H4 (cell line): Measurements from ENCODE around the gene RNH1. TPM values are rescaled to one million over a fixed set of nuclear protein-coding genes. Genes with fewer than 3 reads are reported as not detected.
A peak's percentile ranks its signal among the peaks of the same experiment; 100 is the strongest.
"Not testable (repeated sequence)": the region's sequence is repeated elsewhere in the genome, so short reads cannot be mapped to it uniquely, and the experiment has no call there.

Experiments used
- DNase-seq: peaks from one replicate; pipeline ENCODE4 v3.0.0-alpha.2; 2015; ENCODE audit warnings: low spot score
- total RNA-seq: library from RNA; depleted of rRNA; stranded (reverse); fragments of >200 nt; shearing (Covaris generic); gene quantifications from 2 replicates; pipeline ENCODE4 v1.2.3, GENCODE V29; 2014

The RNH1 gene
- total RNA-seq, 1 experiment from 2014 or later, result 150 TPM

DNA sequence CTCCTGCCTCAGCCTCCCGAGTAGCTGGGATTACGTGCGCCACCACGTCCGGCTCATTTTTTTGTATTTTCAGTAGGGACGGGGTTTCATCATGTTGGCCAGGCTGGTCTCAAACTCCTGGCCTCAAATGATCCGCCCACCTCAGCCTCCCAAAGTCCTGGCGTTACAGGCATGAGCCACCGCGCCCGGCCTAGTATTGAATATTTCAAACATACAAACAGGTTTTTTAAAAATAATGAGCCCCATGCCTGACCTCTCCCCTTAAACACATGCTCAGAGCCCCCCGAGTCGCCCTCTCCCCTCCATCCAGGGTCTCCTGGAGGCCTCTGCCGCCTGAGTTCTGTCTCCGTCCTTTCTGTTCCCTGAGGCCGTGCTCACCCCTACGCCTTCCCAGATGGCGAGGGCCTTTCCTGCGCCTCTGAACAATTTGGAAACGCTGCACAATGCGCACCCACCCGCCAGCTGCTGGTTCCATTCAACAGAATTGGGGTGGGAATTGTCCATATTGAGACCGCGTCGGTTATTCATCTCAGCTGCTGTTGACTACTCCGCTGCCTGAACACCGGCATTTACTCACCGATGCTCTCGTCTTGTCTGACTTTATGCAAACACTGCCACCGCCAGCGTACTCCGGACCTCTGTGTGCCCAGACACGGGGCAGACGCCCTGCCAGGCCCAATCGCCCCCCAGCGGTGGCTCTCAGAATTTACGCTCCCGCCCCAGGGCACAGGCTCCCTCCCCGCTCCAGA, 13.6 kb upstream of the RNH1 start:
- DNase-seq, result no peak

DNA sequence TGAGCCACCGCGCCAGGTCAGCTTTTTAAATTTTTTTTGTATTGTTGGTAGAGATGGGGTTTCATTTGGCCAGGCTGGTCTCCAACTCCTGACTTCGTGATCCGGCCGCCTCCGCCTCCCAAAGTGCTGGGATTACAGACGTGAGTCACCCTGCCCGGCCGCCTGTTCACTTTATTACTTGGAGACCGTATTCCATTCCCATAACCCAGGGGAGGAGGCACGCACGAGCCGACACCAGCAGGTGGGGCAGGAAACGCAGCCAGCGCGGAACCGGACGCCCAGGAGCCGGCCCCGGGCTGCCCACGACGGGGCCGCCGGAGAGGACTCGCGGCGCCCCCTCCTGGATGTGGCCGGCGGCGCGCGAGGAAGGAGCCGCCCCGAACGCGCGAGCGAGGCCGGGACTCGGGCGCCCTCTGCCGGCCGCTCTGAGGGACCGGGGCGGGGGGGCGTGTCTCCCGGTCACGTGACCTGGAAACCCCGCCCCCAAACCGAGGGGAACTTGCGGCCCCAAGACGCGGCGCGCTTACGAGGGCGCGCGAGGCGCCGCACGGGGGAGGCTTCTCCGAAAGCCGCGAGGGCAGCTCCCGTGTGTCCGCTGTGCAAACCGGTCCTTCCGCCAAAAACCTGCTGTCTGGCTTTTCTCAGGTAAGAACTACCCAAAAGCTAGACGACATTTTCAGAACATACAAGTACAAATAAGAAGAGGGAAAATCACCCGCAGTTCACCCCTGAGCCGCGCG, 11.6 kb upstream of the RNH1 start:
- DNase-seq, result peak; percentile 97

GRCh38 chr11:516918-517685, 10.1 kb upstream of the RNH1 start:
- DNase-seq, result not testable (repeated sequence)

- DNase-seq, result no peak
Measured at GRCh38 chr11:516400-516799, 9.4 kb upstream of the RNH1 start.

GRCh38 chr11:515131-515530, 8.1 kb upstream of the RNH1 start:
- DNase-seq, result no peak

- DNase-seq, result no peak
Measured at GRCh38 chr11:514606-515005, 7.6 kb upstream of the RNH1 start.

GRCh38 chr11:512761-513595, 5.9 kb upstream of the RNH1 start:
- DNase-seq, result no peak

DNA sequence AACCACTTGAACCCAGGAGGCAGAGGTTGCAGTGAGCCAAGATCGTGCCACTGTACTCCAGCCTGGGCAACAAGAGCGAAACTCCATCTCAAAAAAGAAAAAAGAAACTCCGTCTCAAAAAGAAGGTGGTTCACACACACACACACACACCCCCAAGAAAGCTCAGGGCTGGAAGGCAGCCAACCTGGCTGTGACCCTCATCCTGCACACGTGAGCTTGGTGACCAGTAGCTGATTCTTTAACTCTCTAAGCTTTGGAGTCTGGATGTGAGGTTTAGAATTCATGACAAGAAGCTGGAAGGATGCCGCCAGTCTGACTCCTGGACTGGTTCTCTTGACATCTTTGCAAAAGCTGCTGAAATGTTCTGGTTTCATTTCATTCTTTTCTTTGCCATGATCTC, 1.9 kb upstream of the RNH1 start:
- DNase-seq, result no peak

GRCh38 chr11:507727-508515, 879 bp upstream of the RNH1 start:
- no peak for DNase-seq

- DNase-seq, result peak; percentile 98
Measured at GRCh38 chr11:506238-506994, 626 bp downstream of the RNH1 start.

DNA sequence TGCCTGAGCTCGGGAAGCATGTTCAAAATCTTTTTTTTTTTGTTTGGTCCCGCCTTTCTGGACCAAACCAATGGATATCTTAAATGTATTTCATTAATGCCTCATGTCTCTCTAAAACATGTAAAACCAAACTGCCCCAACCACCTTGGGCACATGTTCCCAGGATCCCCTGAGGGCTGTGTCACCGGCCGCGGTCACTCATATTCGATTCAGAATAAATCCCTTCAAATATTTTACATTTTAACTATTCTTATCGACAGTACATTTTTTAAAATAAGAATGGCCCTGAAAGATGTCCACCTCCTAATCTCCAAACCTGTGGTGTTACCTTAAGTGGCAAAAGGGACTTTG, 2.1 kb downstream of the RNH1 start:
- DNase-seq, result no peak

- DNase-seq, result no peak
Measured at GRCh38 chr11:504053-504993, 2.7 kb downstream of the RNH1 start.

- no peak for DNase-seq
Measured at GRCh38 chr11:503179-503981, 3.7 kb downstream of the RNH1 start.

- no peak for DNase-seq
Measured at GRCh38 chr11:502288-503178, 4.5 kb downstream of the RNH1 start.

- no peak for DNase-seq
Measured at GRCh38 chr11:501683-502287, 5.3 kb downstream of the RNH1 start.

- DNase-seq, result no peak
Measured at GRCh38 chr11:501001-501682, 5.9 kb downstream of the RNH1 start.
